Inferior parietal cortex (tissue), 1 donor: Measurements from ENCODE around the gene FEZ2.
"Not testable (repeated sequence)": the region's sequence is repeated elsewhere in the genome, so short reads cannot be mapped to it uniquely, and the experiment has no call there.

Source experiments
- DNase-seq: peaks from one replicate; pipeline ENCODE4 v3.0.0-alpha.2; 2016; ENCODE audit errors: extremely low spot score

The FEZ2 gene, protein sequence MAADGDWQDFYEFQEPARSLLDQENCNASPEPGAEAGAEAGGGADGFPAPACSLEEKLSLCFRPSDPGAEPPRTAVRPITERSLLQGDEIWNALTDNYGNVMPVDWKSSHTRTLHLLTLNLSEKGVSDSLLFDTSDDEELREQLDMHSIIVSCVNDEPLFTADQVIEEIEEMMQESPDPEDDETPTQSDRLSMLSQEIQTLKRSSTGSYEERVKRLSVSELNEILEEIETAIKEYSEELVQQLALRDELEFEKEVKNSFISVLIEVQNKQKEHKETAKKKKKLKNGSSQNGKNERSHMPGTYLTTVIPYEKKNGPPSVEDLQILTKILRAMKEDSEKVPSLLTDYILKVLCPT

DNA sequence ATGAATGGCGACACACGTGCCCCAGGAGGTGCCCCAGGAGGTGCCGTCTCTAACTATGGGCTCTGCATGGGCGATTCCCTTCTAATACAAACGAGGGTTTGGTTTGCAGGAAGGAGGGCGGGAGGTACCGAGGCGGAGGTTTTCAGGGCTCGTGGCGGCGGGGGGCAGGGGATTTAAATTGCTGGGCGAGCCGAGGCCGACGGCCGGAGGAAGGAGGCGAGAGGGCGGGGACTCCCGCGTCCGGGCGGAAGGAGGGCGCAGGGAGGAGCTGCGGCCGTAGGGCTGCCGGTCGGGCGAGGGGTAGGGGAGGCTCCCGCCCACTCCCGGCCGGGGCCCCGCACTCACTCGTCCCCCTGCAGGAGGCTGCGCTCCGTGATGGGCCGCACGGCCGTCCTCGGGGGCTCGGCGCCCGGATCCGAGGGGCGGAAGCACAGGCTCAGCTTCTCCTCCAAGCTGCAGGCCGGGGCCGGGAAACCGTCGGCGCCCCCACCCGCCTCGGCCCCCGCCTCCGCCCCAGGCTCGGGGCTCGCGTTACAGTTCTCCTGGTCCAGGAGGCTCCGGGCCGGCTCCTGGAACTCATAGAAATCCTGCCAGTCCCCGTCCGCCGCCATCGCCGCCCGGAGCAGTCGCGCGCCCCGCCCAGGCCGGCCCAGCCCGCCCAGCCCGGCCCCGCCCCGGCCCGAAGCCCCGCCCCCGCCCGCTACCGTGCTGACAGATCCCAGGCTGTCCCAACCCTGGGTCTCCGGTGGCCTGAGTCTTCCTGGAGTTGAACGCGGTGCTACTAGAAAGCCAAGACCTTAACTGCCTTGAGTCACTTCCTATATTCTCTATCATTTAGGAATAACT, at the start of gene FEZ2:
FEZ2 (minus strand) TSS at position 637 of the 846 bp plus-strand sequence; CDS start at position 611, 26 bp downstream.
- DNase-seq = peak; percentile 49

DNA sequence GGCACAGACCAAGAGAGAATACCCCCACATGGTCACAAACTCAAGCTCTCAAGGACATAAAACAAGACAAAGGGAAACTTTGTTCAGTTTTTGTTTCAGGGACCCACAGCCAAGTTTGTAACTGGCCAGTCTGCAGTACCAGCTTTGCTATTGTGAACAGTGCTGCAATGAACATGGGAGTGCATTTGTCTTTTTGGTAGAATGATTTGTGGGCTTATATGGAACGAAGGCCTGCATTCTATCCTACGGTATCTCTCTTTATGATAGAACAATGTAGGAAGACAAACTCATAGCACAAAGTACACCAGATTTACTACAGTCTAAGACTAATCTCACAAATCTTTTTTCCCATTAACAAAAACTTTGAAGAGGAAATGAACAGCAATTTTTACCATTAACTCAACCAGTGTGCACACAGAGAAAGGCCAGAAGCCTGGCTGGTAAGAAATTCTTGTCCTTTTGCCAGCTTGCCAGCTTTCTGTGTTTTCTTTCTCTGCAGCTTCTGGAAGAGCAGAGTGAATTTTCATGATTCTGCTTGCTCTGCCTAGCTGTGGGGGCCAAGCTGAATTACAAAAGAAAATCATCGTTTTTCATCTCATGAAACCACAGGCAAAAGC, 37.1 kb upstream of the FEZ2 start:
- peak; percentile 5 for DNase-seq

DNA sequence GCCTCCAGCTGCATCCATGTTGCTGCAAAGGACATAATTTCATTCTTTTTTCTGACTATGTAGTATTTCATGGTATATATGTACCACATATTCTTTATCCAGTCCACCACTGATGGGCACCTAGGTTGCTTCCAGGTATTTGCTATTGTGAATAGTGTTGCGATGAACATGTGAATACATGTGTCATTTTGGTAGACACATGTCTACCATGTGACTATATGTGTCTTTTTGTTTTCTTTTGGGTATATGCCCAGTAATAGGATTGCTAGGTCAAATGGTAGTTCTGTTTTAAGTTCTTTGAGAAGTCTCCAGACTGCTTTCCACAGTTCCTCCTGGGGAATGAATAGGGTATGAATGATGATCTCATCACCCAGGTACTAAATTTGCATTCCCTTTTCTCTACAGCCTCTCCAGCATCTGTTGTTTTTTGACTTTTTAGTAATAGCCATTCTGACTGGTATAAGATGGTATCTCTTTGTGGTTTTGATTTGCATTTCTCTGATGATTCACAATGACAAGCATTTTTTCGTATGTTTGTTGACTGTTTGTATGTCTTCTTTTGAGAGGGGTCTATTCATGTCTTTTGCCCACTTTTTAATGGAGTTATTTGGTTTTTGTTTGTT, 35.6 kb upstream of the FEZ2 start:
- DNase-seq = no peak

- no peak for DNase-seq
Measured at GRCh38 chr2:36626756-36627155, 28.8 kb upstream of the FEZ2 start.

GRCh38 chr2:36626071-36626470, 28.1 kb upstream of the FEZ2 start:
- no peak for DNase-seq

GRCh38 chr2:36625304-36625703, 27.3 kb upstream of the FEZ2 start:
- DNase-seq = no peak

DNA sequence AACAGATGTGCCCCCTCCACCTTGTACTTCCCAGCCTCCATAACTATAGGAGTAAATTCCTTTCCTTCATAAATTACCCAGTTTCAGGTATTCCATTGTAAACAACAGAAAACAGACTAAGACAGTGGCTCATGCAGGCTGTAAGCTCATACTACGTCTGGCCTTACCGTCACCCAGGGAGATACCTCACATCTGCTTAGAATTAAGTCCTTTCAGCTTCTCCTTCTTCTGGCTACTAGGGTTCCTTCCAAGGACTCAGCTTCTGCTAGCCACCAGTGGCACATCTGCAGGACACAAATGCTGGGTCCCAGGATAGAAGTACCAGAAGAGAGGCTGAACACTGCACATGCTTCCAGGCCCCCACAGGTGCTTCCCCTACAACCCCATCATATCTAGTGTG, 22.4 kb upstream of the FEZ2 start:
- no peak for DNase-seq

DNA sequence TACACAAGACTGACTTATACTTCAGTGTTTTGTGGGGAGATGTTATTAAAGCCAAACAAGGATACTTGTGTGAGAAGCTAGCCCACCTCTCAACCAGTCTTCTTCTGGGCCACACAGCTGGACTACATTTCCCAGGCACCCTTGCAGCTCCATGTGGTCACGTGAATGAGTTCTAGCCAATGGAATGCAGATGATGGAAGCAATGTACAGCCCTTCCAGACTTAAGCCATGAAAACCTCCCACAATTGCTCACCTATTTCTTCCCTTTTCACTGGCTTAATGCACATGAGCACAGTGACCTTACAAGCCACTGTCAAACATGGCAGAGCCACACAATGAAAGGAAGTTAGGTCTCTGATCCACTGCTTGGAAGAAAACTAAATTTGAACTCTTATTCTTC, 20.4 kb upstream of the FEZ2 start:
- peak; percentile 11 for DNase-seq

- DNase-seq = no peak
Measured at GRCh38 chr2:36616947-36617346, 19.0 kb upstream of the FEZ2 start.

- DNase-seq = no peak
Measured at GRCh38 chr2:36615222-36615621, 17.3 kb upstream of the FEZ2 start.

DNA sequence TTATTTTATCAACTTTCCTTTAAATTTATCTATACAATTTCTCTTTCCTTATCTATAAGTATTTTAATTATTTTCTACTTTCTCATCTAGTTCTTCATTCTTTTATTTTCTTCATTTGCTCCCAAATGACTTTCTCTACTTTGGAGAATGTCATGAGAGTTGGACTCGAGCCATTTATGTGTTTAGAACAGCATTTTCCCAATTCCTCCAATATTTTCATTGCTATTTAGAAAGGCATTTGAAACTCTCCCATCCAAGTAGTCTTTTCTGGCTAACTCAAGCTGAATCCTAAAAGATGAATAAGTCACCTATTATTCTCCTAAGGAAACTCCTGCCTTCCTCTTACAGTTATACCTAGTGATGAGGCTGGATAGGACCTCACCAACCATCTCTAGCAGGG, 15.8 kb upstream of the FEZ2 start:
- no peak for DNase-seq

DNA sequence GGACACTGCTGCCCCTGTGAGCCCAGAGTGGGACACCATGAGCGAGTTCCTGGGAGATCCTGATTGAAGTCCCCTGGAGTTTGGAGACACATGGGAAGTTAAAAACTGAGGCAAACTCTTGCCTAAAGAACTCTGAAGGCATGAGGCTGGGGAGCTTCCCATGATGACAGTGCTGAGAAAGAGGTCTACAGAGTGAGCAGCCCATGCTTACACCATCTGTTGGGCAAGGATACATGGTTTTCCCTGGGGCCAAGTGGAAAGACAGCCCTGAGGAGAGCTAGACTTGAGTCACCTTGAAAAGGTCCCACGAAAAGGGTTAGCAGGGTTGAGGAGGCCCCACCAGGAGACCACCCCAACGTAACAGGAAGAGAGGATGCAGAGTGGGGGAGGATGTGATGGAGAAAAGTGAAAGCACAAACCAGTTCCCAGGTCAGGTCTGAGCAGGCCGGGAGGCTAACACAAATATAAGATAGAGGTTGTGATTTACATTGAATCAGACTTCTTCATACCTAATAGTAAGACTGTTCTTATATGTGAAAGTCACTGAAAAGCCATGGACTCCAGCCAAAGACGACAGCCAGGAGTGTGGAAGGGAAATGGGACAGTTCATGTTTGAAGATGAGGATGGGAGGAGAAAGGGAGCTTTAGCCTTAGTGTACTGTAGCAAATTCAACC, 13.5 kb upstream of the FEZ2 start:
- DNase-seq = no peak

GRCh38 chr2:36609507-36609906, 11.5 kb upstream of the FEZ2 start:
- no peak for DNase-seq

DNA sequence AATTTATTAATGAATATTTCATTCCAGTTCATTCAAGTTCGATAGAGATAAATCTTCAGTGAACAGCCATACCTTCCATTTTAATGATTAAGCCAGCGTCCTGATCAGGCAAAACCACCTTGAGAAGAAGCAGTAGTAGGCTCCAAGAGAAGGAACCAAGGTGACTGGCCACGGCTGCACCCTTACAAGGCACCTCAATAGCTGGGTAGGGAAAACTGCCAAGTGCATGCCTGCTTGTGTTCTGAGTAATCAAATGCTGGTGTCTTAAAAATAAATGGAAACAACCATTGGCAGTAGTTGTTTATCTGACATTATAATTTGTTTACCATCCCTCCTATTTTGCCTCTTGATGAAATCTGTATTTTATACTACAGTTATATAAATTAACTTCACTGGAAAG, 10.0 kb upstream of the FEZ2 start:
- no peak for DNase-seq

- DNase-seq = no peak
Measured at GRCh38 chr2:36606925-36607324, 9.0 kb upstream of the FEZ2 start.

GRCh38 chr2:36605273-36605672, 7.3 kb upstream of the FEZ2 start:
- no peak for DNase-seq

DNA sequence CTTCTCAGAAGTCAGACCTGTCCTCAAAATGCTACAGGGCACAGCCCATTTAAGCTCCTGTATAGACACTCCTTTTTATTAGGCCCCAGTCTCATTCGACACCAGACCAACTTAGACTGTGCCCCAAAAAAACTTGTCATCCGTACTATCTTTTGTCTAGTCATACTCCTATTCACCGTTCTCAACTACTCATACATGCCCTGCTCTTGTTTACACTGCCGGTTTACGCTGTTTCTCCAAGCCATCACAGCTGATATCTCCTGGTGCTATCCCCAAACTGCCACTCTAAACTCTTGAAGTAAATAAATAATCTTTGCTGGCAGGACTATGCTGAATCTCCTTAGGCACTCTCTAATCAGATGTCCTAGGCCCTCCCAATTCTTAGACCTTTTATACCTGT, 5.7 kb upstream of the FEZ2 start:
- not testable (repeated sequence) for DNase-seq

- peak; percentile 40 for DNase-seq
Measured at GRCh38 chr2:36597003-36597531, 901 bp downstream of the FEZ2 start.

DNA sequence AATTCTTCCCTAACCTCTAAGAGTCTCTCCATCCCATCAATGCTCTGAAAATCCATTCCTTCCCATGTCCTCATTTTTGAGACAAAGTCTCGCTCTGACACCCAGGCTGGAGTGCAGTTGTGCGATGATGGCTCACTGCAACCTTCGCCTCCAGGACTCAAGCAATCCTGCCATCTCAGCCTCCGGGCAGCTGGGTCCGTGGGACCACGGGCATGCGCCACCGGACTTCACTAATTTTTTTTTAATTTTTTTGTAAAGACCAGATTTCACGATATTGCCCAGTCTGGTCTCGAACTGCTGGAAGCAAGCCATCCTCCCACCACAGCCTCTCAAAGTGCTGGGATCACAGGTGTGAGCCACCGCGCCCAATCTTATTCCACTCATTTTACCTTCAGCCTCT, 1.6 kb downstream of the FEZ2 start:
- no peak for DNase-seq

- DNase-seq = no peak
Measured at GRCh38 chr2:36594849-36595248, 3.1 kb downstream of the FEZ2 start.

- no peak for DNase-seq
Measured at GRCh38 chr2:36589230-36589630, 8.7 kb downstream of the FEZ2 start.
